Common myeloid progenitor, CD34-positive (primary cell): ENCODE data around the gene PLEKHG7.

Experiments used
- CTCF ChIA-PET: fragments of 350-600 bp; sonication (Branson Sonifier 250); formaldehyde crosslinking; loops from one replicate; lab custom pipeline; 2021; ENCODE audit warnings: antibody characterized with exemption; lab: Charles Lee
- POLR2A ChIA-PET: fragments of 350-600 bp; sonication (Branson Sonifier 250); formaldehyde crosslinking; loops from one replicate; lab custom pipeline; 2021; ENCODE audit warnings: antibody characterized with exemption; lab: Charles Lee
- DNase-seq, 3 donors: peaks; one replicate each; pipeline versions ENCODE4 v3.0.0 to v3.0.0-alpha.2; 2013
- H3K27ac ChIP-seq, 2 experiments: 1 replicate in 1 of 2; 2 replicates in 1 of 2; pipeline ENCODE4 v1.7.0; 2013; ENCODE audit warnings: inconsistent platforms in 2 of 2, low read length in 2 of 2, mild to moderate bottlenecking in 2 of 2, low read depth in 1 of 2, moderate library complexity in 1 of 2; ENCODE audit not compliant: severe bottlenecking in 2 of 2, insufficient read depth in 1 of 2, poor library complexity in 1 of 2
- H3K27me3 ChIP-seq, 5 experiments: replicated peaks in 2 of 5; 1 replicate in 3 of 5; 2 replicates in 2 of 5; pipeline versions ENCODE4 v1.6.1 to v1.7.0; 2013; ENCODE audit warnings: low read length in 4 of 5, mild to moderate bottlenecking in 2 of 5, moderate library complexity in 2 of 5, inconsistent platforms in 1 of 5; ENCODE audit not compliant: insufficient read depth in 5 of 5, control insufficient read depth in 4 of 5
- H3K36me3 ChIP-seq, 4 experiments: 1 replicate in 2 of 4; 2 replicates in 2 of 4; pipeline versions ENCODE4 v1.6.1 to v1.7.0; 2013; ENCODE audit warnings: low read length in 3 of 4, control low read depth in 1 of 4, mild to moderate bottlenecking in 1 of 4; ENCODE audit not compliant: control insufficient read depth in 4 of 4, insufficient read depth in 4 of 4
- H3K4me1 ChIP-seq, 4 experiments: 1 replicate in 3 of 4; 2 replicates in 1 of 4; pipeline versions ENCODE4 v1.6.1 to v1.7.1; 2013; ENCODE audit warnings: low read length in 3 of 4, mild to moderate bottlenecking in 3 of 4, control low read depth in 1 of 4, inconsistent platforms in 1 of 4, moderate library complexity in 1 of 4; ENCODE audit not compliant: control insufficient read depth in 4 of 4, insufficient read depth in 4 of 4; ENCODE audit errors: control extremely low read depth in 1 of 4
- H3K4me3 ChIP-seq, 7 experiments: 1 replicate in 4 of 7; 2 replicates in 3 of 7; pipeline versions ENCODE4 v1.5.1 to v1.7.0; 2013; ENCODE audit warnings: mild to moderate bottlenecking in 7 of 7, low read length in 6 of 7, moderate library complexity in 6 of 7, inconsistent platforms in 2 of 7, low read depth in 2 of 7, control low read depth in 1 of 7; ENCODE audit not compliant: insufficient read depth in 4 of 7, control insufficient read depth in 1 of 7; ENCODE audit errors: extremely low read depth in 1 of 7
- H3K9me3 ChIP-seq, 5 experiments: 1 replicate in 4 of 5; 2 replicates in 1 of 5; pipeline versions ENCODE4 v1.6.1 to v1.7.1; 2013; ENCODE audit warnings: low read length in 4 of 5, mild to moderate bottlenecking in 2 of 5, inconsistent platforms in 1 of 5, low read depth in 1 of 5, moderate library complexity in 1 of 5; ENCODE audit not compliant: control insufficient read depth in 4 of 5, insufficient read depth in 2 of 5; ENCODE audit errors: control extremely low read depth in 1 of 5
- WGBS: methylation state at CpG from one replicate; pipeline ENCODE4 v1.1.5; 2013; ENCODE audit not compliant: insufficient coverage; 5-methylcytosine and 5-hydroxymethylcytosine counted together

The PLEKHG7 gene

GRCh38 chr12:92756898-92757596 is 54.3 kb downstream of the PLEKHG7 start:
- Histone ChIP-seq H3K27ac (no peak overlapping the region), H3K9me3 (no peaks in the 10 kb centered on the region), H3K4me1 (no peaks in the 10 kb centered on the region), H3K27me3 (no peaks in the 10 kb centered on the region), H3K36me3 (no peaks in the 10 kb centered on the region), H3K4me3 (no peak overlapping the region)
- ChIA-PET CTCF (no interaction called here), POLR2A (interaction anchor here (0.6 kb wide), 1 partner anchor 9 kb away, joined by 8 read pairs; no protein-coding TSS in a partner anchor)
- no peak for DNase-seq
- WGBS = 100% methylated on average over 1 of the region's 3 CpGs

GRCh38 chr12:92757597-92758121 is 54.9 kb downstream of the PLEKHG7 start:
- H3K4me1 ChIP-seq = no peaks in the 10 kb centered on the region
- CTCF ChIA-PET = no interaction called here
- peaks cover 0 to 2% (median 0%) of the 10 kb centered on the region in 5 experiments for H3K9me3 ChIP-seq
- H3K27ac ChIP-seq = no peak overlapping the region
- POLR2A ChIA-PET = interaction anchor here (0.6 kb wide), 1 partner anchor 9 kb away, joined by 8 read pairs; no protein-coding TSS in a partner anchor
- no peak for DNase-seq
- no peak overlapping the region for H3K4me3 ChIP-seq
- H3K27me3 ChIP-seq = no peaks in the 10 kb centered on the region
- WGBS = 86% methylated on average over 1 of the region's 5 CpGs
- H3K36me3 ChIP-seq = no peaks in the 10 kb centered on the region

- no peak for DNase-seq
- Histone ChIP-seq H3K9me3 (peaks cover 0 to 3% (median 0%) of the 10 kb centered on the region in 5 experiments), H3K27ac (no peak overlapping the region), H3K4me1 (no peaks in the 10 kb centered on the region), H3K4me3 (no peak overlapping the region), H3K27me3 (no peaks in the 10 kb centered on the region), H3K36me3 (no peaks in the 10 kb centered on the region)
- CTCF ChIA-PET = no interaction called here
- WGBS = 96% methylated on average over 2 of the region's 3 CpGs
- POLR2A ChIA-PET = no interaction called here
Measured at GRCh38 chr12:92759634-92760268, 57.0 kb downstream of the PLEKHG7 start.

- no peak for DNase-seq
- POLR2A ChIA-PET = no interaction called here
Measured at GRCh38 chr12:92762773-92763172, 60.0 kb downstream of the PLEKHG7 start.

GRCh38 chr12:92764831-92765230 is 62.0 kb downstream of the PLEKHG7 start:
- ChIA-PET POLR2A (no interaction called here), CTCF (no interaction called here)
- Histone ChIP-seq H3K4me1 (peaks cover 7 to 20% (median 10%) of the 10 kb centered on the region in 4 experiments), H3K27me3 (no peaks in the 10 kb centered on the region), H3K27ac (no peak overlapping the region), H3K4me3 (no peak overlapping the region), H3K36me3 (no peaks in the 10 kb centered on the region), H3K9me3 (peaks cover 0 to 3% (median 0%) of the 10 kb centered on the region in 5 experiments)
- no peak for DNase-seq
- no CpG with 5 or more reads among the region's 5 CpGs for WGBS

More at GRCh38 chr12:92762773-92763172, 60.0 kb downstream of the PLEKHG7 start:
- WGBS = no CpG with 5 or more reads among the region's 5 CpGs
- Histone ChIP-seq H3K27ac (no peak overlapping the region), H3K4me1 (peaks cover 0 to under 1% (median 0%) of the 10 kb centered on the region in 4 experiments), H3K27me3 (no peaks in the 10 kb centered on the region), H3K4me3 (no peak overlapping the region), H3K36me3 (no peaks in the 10 kb centered on the region), H3K9me3 (peaks cover 0 to 3% (median 0%) of the 10 kb centered on the region in 5 experiments)
- CTCF ChIA-PET = no interaction called here

- Histone ChIP-seq H3K4me1 (peaks cover 7 to 28% (median 11%) of the 10 kb centered on the region in 4 experiments), H3K4me3 (no peak overlapping the region), H3K9me3 (peaks cover 0 to 3% (median 0%) of the 10 kb centered on the region in 5 experiments), H3K27ac (no peak overlapping the region), H3K27me3 (no peaks in the 10 kb centered on the region), H3K36me3 (no peaks in the 10 kb centered on the region)
- ChIA-PET POLR2A (no interaction called here), CTCF (no interaction called here)
- no CpG with 5 or more reads among the region's 1 CpG for WGBS
- no peak for DNase-seq
Measured at GRCh38 chr12:92765871-92766270, 63.1 kb downstream of the PLEKHG7 start.
